CD4-positive, alpha-beta T cell treated with Interleukin-2 at 100 ng/mL for 4 hours (primary cell): ENCODE measurements around the gene ARF1.
A peak's percentile ranks its signal among the peaks of the same experiment; 100 is the strongest.

Experiments
- DNase-seq: peaks from one replicate; pipeline ENCODE4 v3.0.0-alpha.2; 2020; ENCODE audit warnings: low spot score

ARF1 gene

DNA sequence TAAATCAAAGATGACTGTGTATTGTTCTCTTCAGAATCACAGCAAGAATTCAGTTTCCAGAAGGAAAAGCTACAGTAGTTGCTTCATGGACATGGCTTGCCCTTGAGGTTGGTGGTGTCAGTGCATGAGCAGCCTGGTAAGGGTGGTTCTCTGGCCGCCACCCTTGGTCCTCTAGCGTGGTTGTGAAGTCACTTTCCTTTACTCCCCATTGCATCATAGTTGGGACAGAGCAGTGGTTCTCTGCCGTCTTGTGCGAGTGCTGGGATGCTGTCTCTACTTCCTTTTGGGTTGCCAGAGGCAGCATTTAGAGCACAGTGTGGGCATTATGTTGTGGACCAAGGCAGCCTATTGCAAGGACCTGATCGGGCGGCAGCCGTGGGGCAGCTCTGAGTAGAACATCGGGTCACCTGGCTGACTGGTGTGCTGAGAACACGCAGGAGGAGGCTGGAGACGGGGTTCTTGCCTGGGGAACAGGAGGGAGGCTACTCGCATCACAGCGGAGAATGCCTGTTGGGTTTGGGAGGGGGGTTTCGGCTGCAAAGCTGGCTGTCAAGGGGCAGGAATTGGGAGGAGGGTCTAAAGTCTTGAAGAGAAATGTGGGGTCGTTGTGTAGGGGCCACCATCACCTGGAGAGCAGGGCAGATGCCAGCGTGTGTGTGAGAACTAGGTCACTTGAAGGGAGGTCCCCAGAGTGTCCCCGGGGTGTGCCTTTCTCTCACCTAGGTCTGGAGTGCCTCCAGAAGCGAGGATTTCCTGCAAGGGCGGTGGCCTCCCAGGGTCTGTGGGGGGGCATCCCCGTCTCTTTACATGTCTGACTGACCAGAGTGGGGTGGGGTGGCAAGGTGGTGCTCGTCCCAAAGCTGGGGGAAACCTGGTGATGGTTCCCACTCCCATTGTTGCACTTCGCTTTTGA is 6.3 kb downstream of the ARF1 start:
- no peak for DNase-seq

DNA sequence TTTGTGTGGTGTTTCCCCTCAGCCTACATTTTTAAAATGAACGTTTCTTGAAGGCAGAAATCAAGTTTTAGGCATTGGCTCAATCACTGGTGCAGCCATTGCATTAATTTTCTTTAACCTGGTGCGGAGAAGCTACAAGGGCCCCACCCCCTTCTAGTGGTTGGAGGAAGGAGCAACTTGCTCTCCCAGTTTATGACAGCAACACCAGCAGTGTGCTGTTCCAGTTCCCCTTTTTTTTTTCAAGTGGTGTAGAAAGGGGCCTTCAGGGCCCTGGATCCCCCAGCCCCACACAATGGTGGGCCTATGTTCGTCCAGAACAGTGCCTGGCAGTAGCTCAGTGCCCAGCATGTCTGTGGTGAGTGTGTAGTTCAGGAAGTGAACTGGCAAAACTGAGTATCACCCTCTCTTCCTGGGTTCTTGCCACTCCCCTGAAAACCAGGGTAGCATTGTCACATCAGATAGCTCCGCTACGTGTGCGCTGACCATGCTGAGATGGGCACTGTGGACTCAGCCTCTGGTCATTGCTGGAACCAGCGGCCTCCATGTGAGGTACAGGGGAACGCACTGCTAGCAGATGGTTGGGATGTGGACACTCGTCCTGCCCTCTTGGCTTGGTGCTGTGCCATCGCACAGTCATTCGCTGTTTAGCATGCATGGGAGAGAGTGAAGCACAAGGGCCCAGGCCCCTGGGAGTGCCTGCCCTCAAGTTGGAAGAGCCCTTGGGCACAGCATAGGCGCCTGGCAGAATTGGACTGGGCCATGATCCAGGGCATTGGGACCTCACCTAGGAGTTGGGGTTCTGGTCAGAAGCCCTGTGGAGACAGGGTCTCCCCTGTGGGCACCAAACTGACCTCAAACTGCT is 7.2 kb downstream of the ARF1 start:
- no peak for DNase-seq

DNA sequence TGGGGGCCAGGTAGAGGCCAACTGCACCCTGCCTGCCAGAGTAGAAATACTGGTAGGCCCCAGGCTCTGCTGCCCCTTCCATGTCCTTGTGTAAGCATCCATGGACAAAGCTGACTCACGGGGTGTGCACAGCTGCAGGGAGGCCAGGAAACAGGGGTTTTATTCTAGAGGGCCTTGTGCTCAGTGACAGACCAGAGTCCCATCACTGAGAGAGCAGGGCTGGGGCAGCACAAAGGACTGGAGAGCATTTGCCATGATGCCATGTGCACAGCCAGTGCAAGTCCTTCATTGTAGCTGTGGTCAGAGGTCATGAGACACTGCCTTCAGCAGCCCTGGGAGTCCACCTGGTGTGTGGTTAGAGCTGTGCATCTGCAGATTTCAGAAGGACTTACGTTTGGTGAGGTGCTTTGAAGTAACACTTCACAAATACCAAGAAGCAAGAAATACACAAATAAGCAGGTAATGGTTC is 8.1 kb downstream of the ARF1 start:
- no peak for DNase-seq

DNA sequence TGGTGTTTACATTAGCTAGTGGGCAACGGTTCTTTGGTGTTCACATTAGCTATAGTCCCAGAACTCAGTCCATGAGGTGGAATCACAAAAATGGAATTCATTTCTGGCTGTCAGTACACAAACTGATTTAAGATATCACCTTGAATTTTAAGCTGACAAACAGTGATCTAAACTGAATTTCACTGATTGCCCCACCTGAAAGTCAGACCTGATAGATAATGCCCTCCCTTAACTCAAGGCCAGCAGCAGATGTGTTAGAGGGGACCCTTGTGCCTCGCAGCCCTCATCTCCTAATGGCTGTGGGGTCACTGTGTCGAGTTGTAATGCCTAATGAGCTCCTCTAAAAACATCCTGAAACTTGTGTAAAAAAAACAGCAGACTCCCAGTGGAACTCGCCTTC is 8.6 kb downstream of the ARF1 start:
- DNase-seq = no peak

DNA sequence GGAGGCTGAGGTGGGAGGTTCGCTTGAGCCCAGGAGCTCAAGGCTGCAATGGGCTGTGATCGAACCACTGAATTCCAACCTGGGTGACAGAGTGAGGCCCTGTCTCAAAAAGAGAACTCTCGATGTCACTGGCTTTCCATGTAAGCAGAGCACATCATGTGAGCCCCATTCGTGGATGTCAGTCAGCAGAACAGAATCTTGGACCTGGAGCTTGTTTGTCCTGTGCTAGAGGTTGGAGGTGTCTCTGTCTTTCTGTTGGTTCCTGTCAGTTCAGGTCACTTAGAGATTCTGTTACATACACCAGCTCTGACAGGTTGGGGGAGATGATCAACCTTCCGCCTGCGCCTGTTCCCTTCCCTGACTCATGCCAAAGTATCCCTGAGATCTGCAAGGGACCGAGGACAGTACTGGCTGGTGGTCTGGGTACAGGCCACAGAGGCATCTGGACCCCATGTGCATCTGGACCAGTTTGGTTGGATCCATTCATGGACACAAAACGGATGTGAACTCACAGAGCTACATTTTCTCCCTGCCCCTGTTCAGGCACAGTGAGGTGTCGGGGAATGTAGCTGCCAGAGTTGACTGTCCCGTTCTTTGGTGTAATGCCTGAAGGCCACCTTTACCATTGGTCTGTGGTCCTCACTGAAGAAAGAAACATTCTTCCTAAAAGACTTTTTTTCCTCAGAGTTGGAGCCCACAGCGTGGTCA is 10.0 kb downstream of the ARF1 start:
- DNase-seq = no peak

DNA sequence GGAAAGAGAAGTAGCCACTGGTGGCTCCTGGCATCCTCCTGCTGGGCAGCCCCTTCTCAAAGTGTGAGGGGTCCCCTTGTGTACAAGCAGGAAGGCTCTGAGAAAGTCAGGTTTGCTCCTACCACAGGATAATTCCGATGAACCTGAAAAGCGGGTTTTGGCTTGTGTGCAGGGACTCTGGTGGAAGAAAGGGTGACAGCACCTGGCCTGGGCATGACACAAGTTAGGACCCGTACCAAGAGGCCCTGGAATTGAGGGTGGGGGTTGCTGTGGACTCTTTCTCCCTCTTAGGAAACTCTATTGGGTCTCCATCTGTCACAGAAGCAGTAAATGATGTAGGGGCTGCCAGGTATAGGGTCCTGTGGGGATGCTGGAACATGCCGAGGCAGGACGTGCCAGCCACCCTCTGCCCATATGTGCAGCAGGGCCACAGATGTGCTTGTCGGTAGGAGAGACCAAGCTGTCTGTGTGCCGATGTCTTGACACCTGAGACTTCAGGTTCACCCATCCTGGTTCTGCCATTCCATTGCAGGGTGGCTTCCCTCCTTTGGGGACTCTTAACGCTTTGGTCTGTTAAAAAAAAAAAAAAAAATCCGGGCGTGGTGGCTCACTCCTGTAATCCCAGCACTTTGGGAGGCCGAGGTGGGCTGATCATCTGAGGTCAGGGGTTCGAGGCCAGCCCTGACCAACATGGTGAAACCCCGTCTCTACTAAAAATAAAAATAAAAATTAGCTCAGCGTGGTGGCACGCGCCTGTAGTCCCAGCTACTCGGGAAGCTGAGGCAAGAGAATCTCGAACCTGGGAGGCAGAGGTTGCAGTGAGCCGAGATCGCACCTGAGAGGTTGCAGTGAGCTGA is 10.8 kb downstream of the ARF1 start:
- DNase-seq = no peak

DNA sequence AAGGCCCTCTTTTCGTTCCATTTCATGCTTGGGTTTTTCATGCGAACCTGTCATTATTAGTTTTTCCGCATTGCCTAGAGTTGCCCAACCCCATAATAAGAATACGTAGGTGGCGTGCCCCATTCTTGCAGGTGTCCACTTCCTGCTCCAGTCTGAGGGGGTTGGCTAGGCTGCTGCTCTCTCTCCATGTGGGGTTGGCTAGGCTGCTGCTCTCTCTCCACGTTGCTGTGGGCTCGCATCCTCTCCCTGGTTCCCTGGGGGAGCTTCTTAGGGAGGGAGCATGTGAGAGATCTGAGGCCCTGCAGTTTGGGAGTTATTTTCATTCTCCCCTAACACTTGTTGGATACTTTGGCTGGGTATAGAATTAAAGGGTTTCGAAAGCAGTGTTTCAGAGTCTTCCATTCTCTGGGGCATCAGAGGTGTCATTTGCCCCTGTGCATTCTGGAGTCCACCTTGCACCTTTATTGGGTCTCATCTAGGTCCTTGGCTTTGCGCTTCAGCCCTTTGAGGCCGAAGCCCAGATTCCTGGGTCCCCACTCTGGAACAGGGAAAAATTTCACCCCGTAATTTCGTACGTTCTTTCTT is 12.0 kb downstream of the ARF1 start:
- DNase-seq = no peak

DNA sequence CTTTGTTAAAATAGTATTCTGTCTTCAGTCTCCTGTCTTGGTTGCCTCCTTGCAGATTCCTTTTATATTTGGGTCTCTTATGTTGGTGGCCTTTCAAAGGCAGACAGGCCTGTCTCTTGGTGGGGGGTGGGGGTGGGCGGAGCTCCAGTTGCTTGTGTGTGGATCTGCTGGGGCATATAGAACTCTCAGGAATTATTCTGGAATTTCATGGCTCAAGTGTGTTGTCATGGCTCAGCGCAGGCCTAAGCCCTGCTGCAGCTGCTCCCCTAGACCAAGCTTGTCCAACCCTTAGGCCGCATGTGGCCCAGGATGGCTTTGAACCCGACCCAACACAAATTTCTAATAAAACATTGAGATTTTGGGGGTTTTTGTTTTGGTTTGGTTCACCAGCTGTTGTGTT is 12.7 kb downstream of the ARF1 start:
- DNase-seq = no peak

DNA sequence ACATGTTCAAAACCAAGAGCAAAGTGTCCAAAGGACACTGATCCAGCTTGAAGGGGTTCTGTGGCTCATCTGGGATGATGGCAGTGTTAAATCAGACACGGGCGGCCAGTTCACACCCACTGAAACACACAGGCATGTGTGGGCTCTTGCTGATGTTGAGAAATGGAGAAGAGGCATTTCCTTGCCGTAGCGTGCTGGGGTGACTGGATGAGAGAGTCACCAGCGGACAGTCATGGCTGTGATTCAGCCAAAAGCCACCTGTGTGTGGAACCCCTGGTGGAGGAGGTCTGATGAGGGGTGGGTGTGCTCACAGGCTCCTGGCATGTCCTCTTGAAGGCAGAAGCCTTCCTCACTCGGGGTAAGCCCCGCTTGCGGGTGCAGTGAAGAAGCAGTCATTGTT is 13.4 kb downstream of the ARF1 start:
- DNase-seq = no peak

DNA sequence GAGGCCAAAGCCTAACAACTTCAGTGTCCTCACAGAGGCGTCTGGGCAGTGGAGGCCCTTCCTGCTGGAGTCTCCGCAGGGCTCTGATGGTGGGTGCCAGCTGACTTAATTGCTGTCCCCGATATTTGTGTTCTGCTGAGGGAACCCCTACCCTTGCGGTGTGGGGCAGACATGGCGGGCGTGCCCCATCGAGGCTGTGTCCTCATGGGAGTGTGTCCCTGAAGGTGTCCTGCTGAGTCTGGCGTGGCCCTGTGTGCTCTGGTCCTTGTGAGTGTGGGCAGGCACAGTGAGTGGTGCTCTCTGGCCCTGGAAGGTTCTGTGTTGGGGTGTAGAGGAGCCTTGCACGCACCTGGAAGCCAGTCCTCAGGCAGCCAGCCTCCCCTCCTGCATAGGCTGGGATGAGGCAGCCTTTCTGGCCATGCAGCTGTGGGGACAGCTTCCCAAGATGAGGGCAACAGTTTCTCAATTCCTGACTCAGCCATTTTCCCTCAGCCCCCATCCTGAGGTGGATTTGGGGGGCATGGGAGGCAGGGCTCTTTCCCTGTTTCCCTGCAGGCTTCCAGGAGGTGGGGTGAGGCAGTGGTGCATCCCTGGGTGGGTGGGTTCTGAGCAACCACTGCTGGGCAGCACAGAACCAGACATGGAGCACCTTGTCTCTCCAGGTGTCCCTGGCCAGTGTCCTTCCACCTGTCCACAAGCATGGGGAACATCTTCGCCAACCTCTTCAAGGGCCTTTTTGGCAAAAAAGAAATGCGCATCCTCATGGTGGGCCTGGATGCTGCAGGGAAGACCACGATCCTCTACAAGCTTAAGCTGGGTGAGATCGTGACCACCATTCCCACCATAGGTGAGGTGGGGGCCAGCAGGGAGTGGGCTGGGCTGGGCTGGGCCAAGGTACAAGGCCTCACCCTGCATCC is 14.2 kb downstream of the ARF1 start:
- DNase-seq = no peak

DNA sequence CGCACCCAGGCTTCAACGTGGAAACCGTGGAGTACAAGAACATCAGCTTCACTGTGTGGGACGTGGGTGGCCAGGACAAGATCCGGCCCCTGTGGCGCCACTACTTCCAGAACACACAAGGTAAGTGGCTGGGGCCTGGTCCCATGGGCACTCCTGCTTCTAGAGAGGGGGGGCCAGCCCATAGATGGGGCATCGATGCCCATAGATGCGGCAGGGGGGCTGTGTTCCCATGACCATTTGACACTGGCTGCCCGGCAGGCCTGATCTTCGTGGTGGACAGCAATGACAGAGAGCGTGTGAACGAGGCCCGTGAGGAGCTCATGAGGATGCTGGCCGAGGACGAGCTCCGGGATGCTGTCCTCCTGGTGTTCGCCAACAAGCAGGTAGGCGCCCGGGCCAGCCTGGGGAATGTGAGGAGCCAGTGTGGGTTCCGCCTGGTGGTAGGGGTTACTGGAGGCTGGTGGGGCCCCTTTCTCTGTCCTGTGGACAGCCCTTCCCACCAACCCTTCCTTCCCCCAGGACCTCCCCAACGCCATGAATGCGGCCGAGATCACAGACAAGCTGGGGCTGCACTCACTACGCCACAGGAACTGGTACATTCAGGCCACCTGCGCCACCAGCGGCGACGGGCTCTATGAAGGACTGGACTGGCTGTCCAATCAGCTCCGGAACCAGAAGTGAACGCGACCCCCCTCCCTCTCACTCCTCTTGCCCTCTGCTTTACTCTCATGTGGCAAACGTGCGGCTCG is 15.0 kb downstream of the ARF1 start:
- DNase-seq = no peak

DNA sequence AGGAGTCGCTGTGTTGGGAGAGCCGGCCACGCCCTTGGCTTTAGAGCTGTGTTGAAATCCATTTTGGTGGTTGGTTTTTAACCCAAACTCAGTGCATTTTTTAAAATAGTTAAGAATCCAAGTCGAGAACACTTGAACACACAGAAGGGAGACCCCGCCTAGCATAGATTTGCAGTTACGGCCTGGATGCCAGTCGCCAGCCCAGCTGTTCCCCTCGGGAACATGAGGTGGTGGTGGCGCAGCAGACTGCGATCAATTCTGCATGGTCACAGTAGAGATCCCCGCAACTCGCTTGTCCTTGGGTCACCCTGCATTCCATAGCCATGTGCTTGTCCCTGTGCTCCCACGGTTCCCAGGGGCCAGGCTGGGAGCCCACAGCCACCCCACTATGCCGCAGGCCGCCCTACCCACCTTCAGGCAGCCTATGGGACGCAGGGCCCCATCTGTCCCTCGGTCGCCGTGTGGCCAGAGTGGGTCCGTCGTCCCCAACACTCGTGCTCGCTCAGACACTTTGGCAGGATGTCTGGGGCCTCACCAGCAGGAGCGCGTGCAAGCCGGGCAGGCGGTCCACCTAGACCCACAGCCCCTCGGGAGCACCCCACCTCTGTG is 15.9 kb downstream of the ARF1 start:
- DNase-seq = no peak

GRCh38 chr1:228099331-228099732 is 16.8 kb downstream of the ARF1 start:
- no peak for DNase-seq

GRCh38 chr1:228100822-228101613 is 18.5 kb downstream of the ARF1 start:
- no peak for DNase-seq

DNA sequence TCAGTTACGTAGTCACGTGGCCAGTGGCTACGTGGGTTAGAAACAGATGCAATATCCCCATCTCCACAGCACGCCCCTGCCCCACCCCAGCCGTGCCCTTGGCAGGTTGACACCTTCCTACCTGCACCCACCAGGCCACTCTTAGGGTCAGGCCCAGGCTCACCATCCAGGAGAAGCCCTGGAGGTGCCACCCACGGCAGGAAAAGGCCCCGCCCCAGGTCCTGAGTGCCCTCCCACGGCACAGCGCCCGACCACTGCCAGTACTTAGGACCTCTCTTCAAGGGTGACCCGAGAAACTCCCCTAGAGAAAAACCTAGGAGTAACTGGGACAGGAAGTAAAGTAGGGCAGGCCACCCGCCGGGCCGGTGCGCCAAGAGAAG is 19.1 kb downstream of the ARF1 start:
- no peak for DNase-seq

GRCh38 chr1:228101994-228102790 is 19.7 kb downstream of the ARF1 start:
- peak; percentile 60 for DNase-seq
